Measurements from ENCODE around the gene FRY. TPM values are rescaled to one million over a fixed set of nuclear protein-coding genes. Genes with fewer than 3 reads are reported as not detected.

The FRY gene
- total and polyA plus RNA-seq, 2 donors from 2014 or later: 21.8 to 69.5 TPM

GRCh38 chr13:32347651-32348050 lies 316.1 kb downstream of the FRY start:
- no peak for DNase-seq
- intact Hi-C loops (cut with DNase I): no loop called here
- Histone ChIP-seq H3K4me3 (ENCODE audit: low read length in 3 of 3) (no peak overlapping the region), H3K4me1 (ENCODE audit: control insufficient read depth in 2 of 3, insufficient read depth in 2 of 3, low read depth in 1 of 3, low read length in 3 of 3) (no peaks in the 10 kb centered on the region), H3K27ac (ENCODE audit: low read depth in 2 of 2, low read length in 2 of 2) (no peak overlapping the region), H3K9ac (ENCODE audit: low read length in 3 of 3) (no peak overlapping the region), H3K36me3 (ENCODE audit: control insufficient read depth in 2 of 3, insufficient read depth in 3 of 3, low read length in 3 of 3) (no peaks in the 10 kb centered on the region), H3K9me3 (ENCODE audit: control insufficient read depth in 2 of 3, insufficient read depth in 1 of 3, low read length in 3 of 3) (no peaks in the 10 kb centered on the region), H3K27me3 (ENCODE audit: control insufficient read depth, insufficient read depth, low read length) (no peaks in the 10 kb centered on the region)
- no peak for FAIRE-seq
- TF ChIP-seq, protein P1, sequence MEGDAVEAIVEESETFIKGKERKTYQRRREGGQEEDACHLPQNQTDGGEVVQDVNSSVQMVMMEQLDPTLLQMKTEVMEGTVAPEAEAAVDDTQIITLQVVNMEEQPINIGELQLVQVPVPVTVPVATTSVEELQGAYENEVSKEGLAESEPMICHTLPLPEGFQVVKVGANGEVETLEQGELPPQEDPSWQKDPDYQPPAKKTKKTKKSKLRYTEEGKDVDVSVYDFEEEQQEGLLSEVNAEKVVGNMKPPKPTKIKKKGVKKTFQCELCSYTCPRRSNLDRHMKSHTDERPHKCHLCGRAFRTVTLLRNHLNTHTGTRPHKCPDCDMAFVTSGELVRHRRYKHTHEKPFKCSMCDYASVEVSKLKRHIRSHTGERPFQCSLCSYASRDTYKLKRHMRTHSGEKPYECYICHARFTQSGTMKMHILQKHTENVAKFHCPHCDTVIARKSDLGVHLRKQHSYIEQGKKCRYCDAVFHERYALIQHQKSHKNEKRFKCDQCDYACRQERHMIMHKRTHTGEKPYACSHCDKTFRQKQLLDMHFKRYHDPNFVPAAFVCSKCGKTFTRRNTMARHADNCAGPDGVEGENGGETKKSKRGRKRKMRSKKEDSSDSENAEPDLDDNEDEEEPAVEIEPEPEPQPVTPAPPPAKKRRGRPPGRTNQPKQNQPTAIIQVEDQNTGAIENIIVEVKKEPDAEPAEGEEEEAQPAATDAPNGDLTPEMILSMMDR (IDR thresholded peaks at IDR 0.05; ENCODE audit: borderline replicate concordance, extremely low read depth, insufficient read depth): no peak

Data from kidney (tissue), 14 donors.